SK-N-SH (cell line): ENCODE measurements around the gene TUBGCP3. TPM values are rescaled to one million over a fixed set of nuclear protein-coding genes. Genes with fewer than 3 reads are reported as not detected.

Experiments
- CTCF ChIA-PET: fragments of 300-600, 350-600 bp; formaldehyde crosslinking; extraction: SDS; loops from one replicate; lab custom pipeline; 2021; lab: Yijun Ruan, JAX
- POLR2A ChIA-PET: fragments of 350-600 bp; sonication (Branson Sonifier 250); formaldehyde crosslinking; extraction: SDS; loops from one replicate; lab custom pipeline; 2020; ENCODE audit warnings: antibody characterized with exemption, inconsistent platforms; lab: Yijun Ruan, JAX
- DNase-seq: peaks from one replicate; pipeline ENCODE4 v3.0.0; 2012
- H2AFZ ChIP-seq: fragments of 200-600 bp; sonication (generic); 2 replicates; pipeline ENCODE4 v1.8.1; 2016; ENCODE audit warnings: antibody characterized with exemption, mild to moderate bottlenecking, low read depth
- H3F3A ChIP-seq: fragments of 200-600 bp; sonication (generic); replicated peaks from 2 replicates; pipeline ENCODE3; 2016; ENCODE audit warnings: antibody characterized with exemption, mild to moderate bottlenecking; ENCODE audit not compliant: insufficient read depth
- H3K27ac ChIP-seq, 2 experiments: fragments of 200-500 bp in 1 of 2; fragments of 200-600 bp in 1 of 2; sonication (Bioruptor generic) in 1 of 2; sonication (generic), shearing (Covaris generic) in 1 of 2; 2 replicates each; pipeline versions ENCODE4 v1.5.1 to v1.6.1; 2014 to 2016; ENCODE audit warnings: low read depth in 2 of 2, inconsistent platforms in 1 of 2, low read length in 1 of 2, mild to moderate bottlenecking in 1 of 2, mixed read lengths in 1 of 2
- H3K27me3 ChIP-seq: fragments of 200-600 bp; sonication (generic), shearing (Covaris generic); 2 replicates; pipeline ENCODE4 v1.6.1; 2016; ENCODE audit warnings: mixed run types; ENCODE audit not compliant: insufficient read depth
- H3K36me3 ChIP-seq, 2 experiments: fragments of 200-500 bp in 1 of 2; fragments of 200-600 bp in 1 of 2; sonication (Bioruptor generic) in 1 of 2; sonication (generic) in 1 of 2; replicated peaks in 1 of 2; 2 replicates each; pipeline versions ENCODE3 to v1.5.1; 2014 to 2016; ENCODE audit warnings: low read length in 1 of 2, mild to moderate bottlenecking in 1 of 2; ENCODE audit not compliant: insufficient read depth in 2 of 2, control insufficient read depth in 1 of 2
- H3K4me1 ChIP-seq, 2 experiments: fragments of 200-500 bp in 1 of 2; fragments of 200-600 bp in 1 of 2; sonication (Bioruptor generic) in 1 of 2; sonication (generic), shearing (Covaris generic) in 1 of 2; 2 replicates each; pipeline versions ENCODE4 v1.5.1 to v1.6.1; 2014 to 2016; ENCODE audit warnings: low read depth in 1 of 2, low read length in 1 of 2, mixed run types in 1 of 2; ENCODE audit not compliant: insufficient read depth in 2 of 2, control insufficient read depth in 1 of 2
- H3K4me2 ChIP-seq: fragments of 200-600 bp; sonication (generic), shearing (Covaris generic); 2 replicates; pipeline ENCODE4 v1.6.1; 2017; ENCODE audit warnings: mixed run types
- H3K4me3 ChIP-seq, 2 experiments: fragments of 200-500 bp in 1 of 2; fragments of 200-600 bp in 1 of 2; sonication (Bioruptor generic) in 1 of 2; sonication (generic), shearing (Covaris generic) in 1 of 2; 2 replicates each; pipeline versions ENCODE4 v1.5.1 to v1.8.1; 2014 to 2016; ENCODE audit warnings: low read depth in 2 of 2, inconsistent platforms in 1 of 2, low read length in 1 of 2, mild to moderate bottlenecking in 1 of 2, mixed read lengths in 1 of 2, moderate library complexity in 1 of 2
- H3K79me2 ChIP-seq: fragments of 200-600 bp; sonication (generic); 2 replicates; pipeline ENCODE4 v1.8.1; 2017; ENCODE audit warnings: mild to moderate bottlenecking; ENCODE audit not compliant: insufficient read depth
- H3K9ac ChIP-seq: fragments of 200-600 bp; sonication (generic); 2 replicates; pipeline ENCODE4 v1.6.1; 2017; ENCODE audit warnings: mixed run types
- H3K9me2 ChIP-seq: fragments of 200-600 bp; sonication (generic); 2 replicates; pipeline ENCODE4 v1.6.1; 2017; ENCODE audit warnings: mixed run types
- H3K9me3 ChIP-seq: fragments of 200-600 bp; sonication (generic); 2 replicates; pipeline ENCODE4 v1.6.1; 2017; ENCODE audit warnings: mixed run types, mild to moderate bottlenecking, moderate library complexity
- H4K20me1 ChIP-seq: fragments of 200-600 bp; sonication (generic); 2 replicates; pipeline ENCODE4 v1.6.1; 2017; ENCODE audit warnings: mild to moderate bottlenecking, mixed run types; ENCODE audit not compliant: insufficient read depth
- EZH2phosphoT487 ChIP-seq: fragments of 200-600 bp; sonication (generic); IDR thresholded peaks from 2 replicates; pipeline ENCODE4 v1.6.1; 2017; ENCODE audit warnings: low read depth, mixed run types, mild to moderate bottlenecking, antibody characterized with exemption, moderate library complexity, borderline replicate concordance
- GATA2 ChIP-seq: sonication (generic); formaldehyde crosslinking; IDR thresholded peaks from 2 replicates; pipeline ENCODE4 v1.5.0; 2020; ENCODE audit warnings: mild to moderate bottlenecking, missing genetic modification reagents
- MXI1 ChIP-seq: IDR thresholded peaks from 2 replicates; pipeline ENCODE4 v1.6.1; 2012; ENCODE audit warnings: mild to moderate bottlenecking, low read depth, low read length, improper control_type of control experiment
- RAD21 ChIP-seq: IDR thresholded peaks from 2 replicates; pipeline ENCODE4 v1.6.1; 2012; ENCODE audit warnings: mild to moderate bottlenecking, low read length
- SMC3 ChIP-seq: IDR thresholded peaks from 2 replicates; pipeline ENCODE4 v1.6.1; 2012; ENCODE audit warnings: low read depth, low read length, improper control_type of control experiment
- TAF1 ChIP-seq: IDR thresholded peaks from 2 replicates; pipeline ENCODE4 v1.6.1; 2012; ENCODE audit warnings: low read depth, mild to moderate bottlenecking, low read length, moderate library complexity, borderline replicate concordance
- TEAD4 ChIP-seq: IDR thresholded peaks from 2 replicates; pipeline ENCODE4 v1.4.0; 2012; ENCODE audit warnings: mild to moderate bottlenecking, borderline replicate concordance; ENCODE audit not compliant: insufficient read depth
- YY1 ChIP-seq: IDR thresholded peaks from 2 replicates; pipeline ENCODE4 v1.4.0; 2012; ENCODE audit warnings: low read depth, mild to moderate bottlenecking
- WGBS: methylation state at CpG from one replicate; pipeline ENCODE4 v1.1.6; 2017; ENCODE audit warnings: low lambda C conversion rate; 5-methylcytosine and 5-hydroxymethylcytosine counted together
- polyA plus RNA-seq, 3 experiments: library from polyadenylated mRNA; depleted of rRNA; stranded (reverse); fragments of >200 nt; gene quantifications; 2 replicates each; pipeline ENCODE4 v1.2.3, GENCODE V29; 2012
- TF ChIP-seq, protein P1 (sequence below): IDR thresholded peaks from 2 replicates; pipeline ENCODE4; 2012

The TUBGCP3 gene
- polyA plus RNA-seq, 1 of the 3 experiments (the other 2 are of a cell fraction): 16.8 TPM

DNA sequence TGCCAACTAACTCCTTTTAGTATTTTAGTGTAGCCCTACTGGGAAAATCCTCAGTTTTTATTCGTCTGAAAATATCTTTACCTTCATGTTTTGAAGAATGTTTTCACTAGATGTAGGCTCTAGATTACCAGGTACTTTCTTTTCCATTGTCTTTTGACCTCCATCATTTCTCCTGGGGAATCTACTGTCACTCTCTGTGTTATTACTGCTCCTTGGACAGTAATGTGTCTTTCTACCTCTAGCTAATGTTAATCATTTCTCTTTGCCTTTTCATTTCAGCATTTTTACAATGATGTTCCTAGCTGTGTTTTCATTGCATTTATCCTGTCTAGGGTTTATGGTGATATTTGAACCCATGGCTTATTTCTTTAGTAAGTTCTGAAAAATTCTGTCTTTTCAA lies 149.9 kb downstream of the TUBGCP3 start (continued):
- TF ChIP-seq GATA2 (CRISPR knock-in tag) (no peak), EZH2phosphoT487 (no peak), YY1 (no peak)

DNA sequence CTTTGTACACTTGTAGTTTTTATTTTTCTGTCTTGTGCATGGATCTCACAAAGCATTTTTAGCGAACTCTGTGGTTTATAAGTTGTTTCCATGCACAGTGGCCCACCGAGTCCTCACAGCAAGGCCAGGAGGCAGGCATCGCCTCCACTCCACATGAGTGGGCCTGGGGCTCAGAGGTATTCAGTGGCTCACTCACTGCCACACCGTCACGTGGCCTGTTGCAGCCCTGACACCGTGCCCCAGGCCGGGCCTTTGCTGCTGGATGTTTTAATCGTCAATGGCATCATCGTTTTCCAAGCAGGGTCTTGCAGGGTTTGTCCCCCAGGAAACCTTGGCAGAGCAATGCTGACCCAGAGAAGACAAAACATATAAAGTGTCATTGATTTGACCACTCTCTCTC lies 152.0 kb downstream of the TUBGCP3 start:
- 4% methylated on average over 9 of the region's 9 CpGs for WGBS
- Histone ChIP-seq H3K9ac (no peak overlapping the region), H3K4me3 (no peak overlapping the region), H3K9me3 (peaks cover 7% of the 10 kb centered on the region; the same call in 1 of the 2 replicates), H3K27me3 (peaks cover 6% of the 10 kb centered on the region; the same call in 1 of the 2 replicates), H3K36me3 (no peaks in the 10 kb centered on the region), H3K9me2 (no peaks in the 10 kb centered on the region), H3F3A (no peaks in the 10 kb centered on the region), H4K20me1 (no peaks in the 10 kb centered on the region), H3K4me1 (no peaks in the 10 kb centered on the region), H3K79me2 (no peaks in the 10 kb centered on the region), H2AFZ (no peak overlapping the region), H3K27ac (no peak overlapping the region), H3K4me2 (no peak overlapping the region)
- ChIA-PET POLR2A (no interaction called here), CTCF (interaction anchor here (2.0 to 4.2 kb wide), 2 partner anchors 7 to 962 kb away, joined by 6 to 20 read pairs; no protein-coding TSS in a partner anchor)
- no peak for DNase-seq
- TF ChIP-seq TEAD4: no peak
- no peak for TF ChIP-seq MXI1
- TF ChIP-seq TAF1: no peak
- TF ChIP-seq RAD21: no peak
- TF ChIP-seq, protein P1, sequence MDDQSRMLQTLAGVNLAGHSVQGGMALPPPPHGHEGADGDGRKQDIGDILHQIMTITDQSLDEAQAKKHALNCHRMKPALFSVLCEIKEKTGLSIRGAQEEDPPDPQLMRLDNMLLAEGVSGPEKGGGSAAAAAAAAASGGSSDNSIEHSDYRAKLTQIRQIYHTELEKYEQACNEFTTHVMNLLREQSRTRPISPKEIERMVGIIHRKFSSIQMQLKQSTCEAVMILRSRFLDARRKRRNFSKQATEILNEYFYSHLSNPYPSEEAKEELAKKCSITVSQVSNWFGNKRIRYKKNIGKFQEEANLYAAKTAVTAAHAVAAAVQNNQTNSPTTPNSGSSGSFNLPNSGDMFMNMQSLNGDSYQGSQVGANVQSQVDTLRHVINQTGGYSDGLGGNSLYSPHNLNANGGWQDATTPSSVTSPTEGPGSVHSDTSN: no peak
- TF ChIP-seq SMC3: no peak

Other genes with a start within 250 kb of the TUBGCP3 start
- gene SPACA7, start 211.8 kb downstream of the TUBGCP3 start, polyA plus RNA-seq (2012; rRNA removed): not detected in 2 replicates
- 2.9 and 4.1 TPM in 2 replicates for gene ATP11A, start 101.9 kb upstream of the TUBGCP3 start, polyA plus RNA-seq (2012; rRNA removed)